ENCODE measurements around the gene NDUFAF8.

DNA sequence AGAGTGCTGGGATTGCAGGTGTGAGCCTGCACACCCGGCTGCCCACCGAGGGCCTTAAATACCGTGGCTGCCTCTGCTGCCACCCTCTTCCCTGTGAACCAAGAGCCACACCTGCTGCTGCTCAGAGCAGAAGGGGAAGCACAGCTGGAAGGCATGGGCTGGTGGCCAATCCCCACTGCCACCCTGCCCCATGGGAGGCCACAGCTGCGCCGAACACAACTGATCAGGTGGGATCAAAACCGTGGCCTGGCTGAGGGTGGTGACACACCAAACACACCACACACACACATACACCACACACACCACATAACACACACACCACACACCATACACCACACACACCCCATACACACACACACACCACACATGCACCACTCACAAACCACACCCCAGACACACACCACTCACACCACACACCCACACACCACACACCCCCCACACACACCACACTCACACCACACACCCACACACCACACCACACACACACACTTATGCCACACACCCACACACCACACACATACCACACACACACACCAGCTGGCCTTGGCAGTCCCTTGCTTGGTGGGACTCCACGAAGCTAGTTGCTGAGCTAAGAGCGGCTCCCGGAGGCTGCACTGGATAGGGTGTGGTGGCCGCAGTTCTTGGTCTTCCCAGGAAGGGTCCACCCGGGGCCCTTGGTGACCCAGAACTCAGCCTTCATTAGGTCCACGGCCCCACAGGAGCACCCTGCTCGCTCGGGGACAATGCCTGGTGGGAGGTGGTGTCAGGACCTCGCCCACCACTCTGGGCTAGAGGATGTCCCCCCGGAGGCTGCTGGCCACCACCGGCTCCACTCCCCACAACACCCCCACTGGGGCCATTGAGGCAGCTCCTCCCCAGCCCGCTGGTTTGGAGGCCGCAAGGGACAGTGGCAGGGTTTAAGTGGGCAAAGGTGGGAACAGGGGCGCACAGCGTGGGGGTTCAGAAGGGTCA is 31.2 kb upstream of the NDUFAF8 start:
- no peak for TF ChIP-seq POLR2A (IDR thresholded peaks at IDR 0.05; ENCODE audit: low read length)
- no peak for TF ChIP-seq RAD21 (conservative IDR thresholded peaks at IDR 0.05 in 1 of 2, IDR thresholded peaks at IDR 0.05 in 1 of 2)
- TF ChIP-seq, protein P1, sequence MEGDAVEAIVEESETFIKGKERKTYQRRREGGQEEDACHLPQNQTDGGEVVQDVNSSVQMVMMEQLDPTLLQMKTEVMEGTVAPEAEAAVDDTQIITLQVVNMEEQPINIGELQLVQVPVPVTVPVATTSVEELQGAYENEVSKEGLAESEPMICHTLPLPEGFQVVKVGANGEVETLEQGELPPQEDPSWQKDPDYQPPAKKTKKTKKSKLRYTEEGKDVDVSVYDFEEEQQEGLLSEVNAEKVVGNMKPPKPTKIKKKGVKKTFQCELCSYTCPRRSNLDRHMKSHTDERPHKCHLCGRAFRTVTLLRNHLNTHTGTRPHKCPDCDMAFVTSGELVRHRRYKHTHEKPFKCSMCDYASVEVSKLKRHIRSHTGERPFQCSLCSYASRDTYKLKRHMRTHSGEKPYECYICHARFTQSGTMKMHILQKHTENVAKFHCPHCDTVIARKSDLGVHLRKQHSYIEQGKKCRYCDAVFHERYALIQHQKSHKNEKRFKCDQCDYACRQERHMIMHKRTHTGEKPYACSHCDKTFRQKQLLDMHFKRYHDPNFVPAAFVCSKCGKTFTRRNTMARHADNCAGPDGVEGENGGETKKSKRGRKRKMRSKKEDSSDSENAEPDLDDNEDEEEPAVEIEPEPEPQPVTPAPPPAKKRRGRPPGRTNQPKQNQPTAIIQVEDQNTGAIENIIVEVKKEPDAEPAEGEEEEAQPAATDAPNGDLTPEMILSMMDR (IDR thresholded peaks at IDR 0.05) = no peak
- TF ChIP-seq, protein P2, sequence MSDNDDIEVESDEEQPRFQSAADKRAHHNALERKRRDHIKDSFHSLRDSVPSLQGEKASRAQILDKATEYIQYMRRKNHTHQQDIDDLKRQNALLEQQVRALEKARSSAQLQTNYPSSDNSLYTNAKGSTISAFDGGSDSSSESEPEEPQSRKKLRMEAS (IDR thresholded peaks at IDR 0.05) = no peak
- TF ChIP-seq RCOR1 (IDR thresholded peaks at IDR 0.05; ENCODE audit: low read depth, low read length) = no peak
- no peak for TF ChIP-seq CHD4 (IDR thresholded peaks at IDR 0.05; ENCODE audit: borderline replicate concordance)
- TF ChIP-seq, protein P3, sequence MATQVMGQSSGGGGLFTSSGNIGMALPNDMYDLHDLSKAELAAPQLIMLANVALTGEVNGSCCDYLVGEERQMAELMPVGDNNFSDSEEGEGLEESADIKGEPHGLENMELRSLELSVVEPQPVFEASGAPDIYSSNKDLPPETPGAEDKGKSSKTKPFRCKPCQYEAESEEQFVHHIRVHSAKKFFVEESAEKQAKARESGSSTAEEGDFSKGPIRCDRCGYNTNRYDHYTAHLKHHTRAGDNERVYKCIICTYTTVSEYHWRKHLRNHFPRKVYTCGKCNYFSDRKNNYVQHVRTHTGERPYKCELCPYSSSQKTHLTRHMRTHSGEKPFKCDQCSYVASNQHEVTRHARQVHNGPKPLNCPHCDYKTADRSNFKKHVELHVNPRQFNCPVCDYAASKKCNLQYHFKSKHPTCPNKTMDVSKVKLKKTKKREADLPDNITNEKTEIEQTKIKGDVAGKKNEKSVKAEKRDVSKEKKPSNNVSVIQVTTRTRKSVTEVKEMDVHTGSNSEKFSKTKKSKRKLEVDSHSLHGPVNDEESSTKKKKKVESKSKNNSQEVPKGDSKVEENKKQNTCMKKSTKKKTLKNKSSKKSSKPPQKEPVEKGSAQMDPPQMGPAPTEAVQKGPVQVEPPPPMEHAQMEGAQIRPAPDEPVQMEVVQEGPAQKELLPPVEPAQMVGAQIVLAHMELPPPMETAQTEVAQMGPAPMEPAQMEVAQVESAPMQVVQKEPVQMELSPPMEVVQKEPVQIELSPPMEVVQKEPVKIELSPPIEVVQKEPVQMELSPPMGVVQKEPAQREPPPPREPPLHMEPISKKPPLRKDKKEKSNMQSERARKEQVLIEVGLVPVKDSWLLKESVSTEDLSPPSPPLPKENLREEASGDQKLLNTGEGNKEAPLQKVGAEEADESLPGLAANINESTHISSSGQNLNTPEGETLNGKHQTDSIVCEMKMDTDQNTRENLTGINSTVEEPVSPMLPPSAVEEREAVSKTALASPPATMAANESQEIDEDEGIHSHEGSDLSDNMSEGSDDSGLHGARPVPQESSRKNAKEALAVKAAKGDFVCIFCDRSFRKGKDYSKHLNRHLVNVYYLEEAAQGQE (IDR thresholded peaks at IDR 0.05) = no peak
- no peak for TF ChIP-seq TP53 (CRISPR knock-in tag; IDR thresholded peaks at IDR 0.05)
- TF ChIP-seq ZFP36 (IDR thresholded peaks at IDR 0.05; ENCODE audit: borderline replicate concordance, partially characterized antibody) = no peak
